ENCODE measurements around the gene SLC25A21.
"Not testable (repeated sequence)": the region's sequence is repeated elsewhere in the genome, so short reads cannot be mapped to it uniquely, and the experiment has no call there.

The SLC25A21 gene

GRCh38 chr14:37081218-37081617 is 91.2 kb downstream of the SLC25A21 start:
- POLR2A ChIA-PET: no interaction called here
- no peak overlapping the region for H3K4me3 ChIP-seq (ENCODE audit: low read depth, low read length)
- no peak for TF ChIP-seq CTCF (IDR thresholded peaks at IDR 0.05; ENCODE audit: insufficient read depth, low read length, missing control alignments)
- CTCF ChIA-PET: no interaction called here
- DNase-seq (ENCODE audit: low read depth, low spot score): no peak

GRCh38 chr14:37078131-37078530 is 94.3 kb downstream of the SLC25A21 start:
- ChIA-PET CTCF (no interaction called here), POLR2A (no interaction called here)
- no peak overlapping the region for H3K4me3 ChIP-seq (ENCODE audit: low read depth, low read length)
- no peak for DNase-seq (ENCODE audit: low read depth, low spot score)
- no peak for TF ChIP-seq CTCF (IDR thresholded peaks at IDR 0.05; ENCODE audit: insufficient read depth, low read length, missing control alignments)

GRCh38 chr14:37074320-37074719 is 98.1 kb downstream of the SLC25A21 start:
- POLR2A ChIA-PET; H3K4me3 ChIP-seq (ENCODE audit: low read depth, low read length); DNase-seq (ENCODE audit: low read depth, low spot score); CTCF ChIA-PET: not testable (repeated sequence)

- ChIA-PET POLR2A (no interaction called here), CTCF (no interaction called here)
- no peak for TF ChIP-seq CTCF (IDR thresholded peaks at IDR 0.05; ENCODE audit: insufficient read depth, low read length, missing control alignments)
- no peak for DNase-seq (ENCODE audit: low read depth, low spot score)
- no peak overlapping the region for H3K4me3 ChIP-seq (ENCODE audit: low read depth, low read length)
Measured at GRCh38 chr14:37063467-37064240, 108.8 kb downstream of the SLC25A21 start.

- no peak for TF ChIP-seq CTCF (IDR thresholded peaks at IDR 0.05; ENCODE audit: insufficient read depth, low read length, missing control alignments)
- no peak overlapping the region for H3K4me3 ChIP-seq (ENCODE audit: low read depth, low read length)
- no peak for DNase-seq (ENCODE audit: low read depth, low spot score)
- ChIA-PET POLR2A (no interaction called here), CTCF (no interaction called here)
Measured at GRCh38 chr14:37062191-37062803, 110.1 kb downstream of the SLC25A21 start.

- DNase-seq (ENCODE audit: low read depth, low spot score): no peak
- H3K4me3 ChIP-seq (ENCODE audit: low read depth, low read length): no peak overlapping the region
- ChIA-PET CTCF (no interaction called here), POLR2A (no interaction called here)
- TF ChIP-seq CTCF (IDR thresholded peaks at IDR 0.05; ENCODE audit: insufficient read depth, low read length, missing control alignments): no peak
Measured at GRCh38 chr14:37061697-37062096, 110.7 kb downstream of the SLC25A21 start.
